HG03442 (cell line): ENCODE results near the gene RANBP17.
A peak's percentile ranks its signal among the peaks of the same experiment; 100 is the strongest.
"Not testable (repeated sequence)": the region's sequence is repeated elsewhere in the genome, so short reads cannot be mapped to it uniquely, and the experiment has no call there.

Experiments
- ATAC-seq: cut with Tn5 transposase; IDR thresholded peaks from one replicate; pipeline ENCODE4 v1.9.1; 2021; ENCODE audit warnings: mild to moderate bottlenecking, moderate library complexity; ENCODE audit not compliant: unreplicated experiment

Gene RANBP17

GRCh38 chr5:171143926-171144325, 282.1 kb downstream of the RANBP17 start:
- ATAC-seq = no peak

- ATAC-seq = peak; percentile 80
Measured at GRCh38 chr5:171149333-171149732, 287.5 kb downstream of the RANBP17 start.

DNA sequence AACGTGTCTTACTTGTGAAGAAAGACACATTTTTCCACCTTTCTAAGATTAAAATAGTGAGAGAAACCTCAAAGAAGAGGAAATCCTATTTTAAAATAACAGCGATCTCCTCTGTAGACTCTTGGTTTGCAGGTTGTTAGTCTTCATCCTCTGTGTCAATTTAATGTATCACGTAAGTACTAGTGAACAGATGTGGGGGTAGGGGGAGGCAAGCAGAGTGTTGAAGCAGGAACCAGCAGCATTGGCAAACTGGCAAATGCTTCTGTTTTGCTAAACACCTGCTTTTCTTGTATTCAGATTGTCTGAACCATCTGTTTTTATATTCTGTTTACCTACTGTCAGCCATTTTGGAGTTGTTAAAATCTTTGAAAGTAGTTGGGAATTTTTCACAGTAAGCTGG, 288.0 kb downstream of the RANBP17 start:
- ATAC-seq = no peak

DNA sequence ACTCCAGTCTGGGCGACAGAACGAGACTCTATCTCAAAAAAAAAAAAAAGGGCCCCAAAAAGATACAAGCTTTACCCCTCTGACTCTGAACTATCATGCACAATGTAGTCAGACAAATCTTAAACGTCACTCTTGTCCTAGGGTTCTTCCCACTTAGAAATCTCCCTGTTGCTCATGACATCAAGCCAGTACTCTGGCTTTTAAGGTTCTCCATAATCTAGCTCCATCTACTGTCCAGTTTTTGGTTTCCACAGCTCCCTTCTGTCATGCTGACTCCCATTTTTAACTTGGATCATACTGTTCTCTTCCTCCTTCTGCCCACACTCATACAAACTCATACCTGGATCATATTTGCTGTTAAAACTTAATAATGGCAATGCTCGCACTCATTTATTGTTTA, 290.6 kb downstream of the RANBP17 start:
- ATAC-seq = no peak

DNA sequence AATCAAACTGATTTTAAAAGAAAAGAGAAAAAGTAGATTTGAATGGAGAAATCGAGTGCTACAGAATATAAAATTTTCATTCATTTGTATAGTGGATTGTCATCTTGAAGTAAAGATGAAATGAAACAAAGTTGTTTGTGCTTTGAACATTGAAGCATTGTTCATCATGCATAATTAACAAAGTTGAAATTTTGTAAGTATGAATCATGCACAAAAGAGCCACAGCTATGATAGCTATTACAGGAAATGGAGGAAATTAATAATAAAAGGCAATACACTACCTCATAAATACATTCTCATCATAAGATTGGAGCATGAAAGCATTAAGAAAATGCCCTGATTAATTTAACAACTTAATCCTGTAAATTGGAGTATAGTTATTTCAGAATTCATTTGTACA, 293.8 kb downstream of the RANBP17 start:
- ATAC-seq = no peak

- no peak for ATAC-seq
Measured at GRCh38 chr5:171157276-171157675, 295.5 kb downstream of the RANBP17 start.

GRCh38 chr5:171157775-171158174, 296.0 kb downstream of the RANBP17 start:
- ATAC-seq = no peak

GRCh38 chr5:171158581-171158980, 296.8 kb downstream of the RANBP17 start:
- no peak for ATAC-seq

DNA sequence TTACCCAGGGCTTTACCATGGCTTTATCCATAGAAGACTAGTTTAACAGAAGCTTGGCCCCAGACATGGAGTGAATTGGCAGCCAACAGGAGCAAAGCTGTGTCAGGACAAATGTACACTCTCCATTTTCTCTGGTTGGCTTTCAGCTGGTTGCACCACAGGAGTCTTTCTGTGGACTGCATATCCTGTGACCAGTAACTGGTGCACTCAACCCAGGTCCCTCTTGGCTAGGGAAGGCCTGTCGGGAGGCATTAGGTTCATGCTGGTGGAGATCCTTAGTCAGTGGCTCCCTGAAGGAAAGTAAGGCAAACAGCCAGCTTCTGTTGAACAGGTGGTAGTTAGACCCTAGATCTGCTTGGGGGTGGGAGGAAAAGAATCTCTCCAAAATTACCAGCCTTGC, 300.3 kb downstream of the RANBP17 start:
- no peak for ATAC-seq

DNA sequence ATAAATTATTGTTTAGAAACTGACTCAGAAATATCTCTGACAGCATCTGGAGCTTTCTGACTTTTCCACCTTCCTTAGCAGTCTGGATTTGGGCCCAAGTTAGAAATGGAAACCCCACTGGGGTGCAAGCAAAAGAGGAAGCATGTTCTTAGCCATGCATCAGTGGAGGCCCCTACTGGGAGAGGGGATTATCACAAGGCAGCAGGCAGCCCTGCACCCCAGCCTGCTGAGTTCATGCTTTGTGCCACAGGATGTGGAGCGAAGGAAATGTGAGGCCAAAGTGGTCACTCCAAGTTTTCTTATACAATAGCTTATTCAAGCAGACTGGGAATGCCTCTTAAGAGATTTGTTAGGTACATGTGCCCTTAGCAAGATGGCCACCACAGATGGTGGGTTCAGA, 300.8 kb downstream of the RANBP17 start:
- no peak for ATAC-seq

DNA sequence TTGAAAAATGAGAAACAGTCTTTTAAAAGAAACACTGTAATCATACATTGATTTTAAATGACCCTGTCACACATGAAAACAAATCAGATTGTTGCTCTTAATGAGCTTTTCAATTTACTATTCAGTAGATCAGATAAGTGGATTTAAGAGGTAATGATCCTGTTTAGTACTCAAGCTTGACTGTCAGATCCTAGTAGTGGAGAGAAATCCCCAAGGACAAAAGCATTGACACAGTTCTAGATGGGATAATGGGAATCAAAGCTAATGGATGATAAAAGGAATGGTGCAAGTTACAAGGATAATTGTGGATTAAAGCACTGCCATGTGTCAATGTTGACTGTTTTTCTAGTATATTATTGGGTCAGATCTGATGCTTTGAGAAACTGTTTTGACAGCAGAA, 304.9 kb downstream of the RANBP17 start:
- ATAC-seq = no peak

- ATAC-seq = no peak
Measured at GRCh38 chr5:171168171-171168570, 306.4 kb downstream of the RANBP17 start.

DNA sequence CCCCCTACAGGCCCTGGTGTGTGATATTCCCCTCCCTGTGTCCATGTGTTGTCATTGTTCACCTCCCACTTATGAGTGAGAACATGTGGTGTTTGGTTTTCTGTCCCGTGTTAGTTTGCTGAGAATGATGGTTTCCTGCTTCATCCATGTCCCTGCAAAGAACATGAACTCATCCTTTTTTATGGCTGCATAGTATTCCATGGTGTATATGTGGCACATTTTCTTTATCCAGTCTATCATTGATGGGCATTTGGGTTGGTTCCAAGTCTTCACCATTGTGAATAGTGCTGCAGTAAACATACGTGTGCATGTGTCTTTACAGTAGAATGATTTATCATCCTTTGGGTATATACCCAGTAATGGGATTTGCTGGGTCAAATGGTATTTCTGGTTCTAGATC, 313.1 kb downstream of the RANBP17 start:
- ATAC-seq = not testable (repeated sequence)

- ATAC-seq = no peak
Measured at GRCh38 chr5:171175746-171176145, 313.9 kb downstream of the RANBP17 start.

DNA sequence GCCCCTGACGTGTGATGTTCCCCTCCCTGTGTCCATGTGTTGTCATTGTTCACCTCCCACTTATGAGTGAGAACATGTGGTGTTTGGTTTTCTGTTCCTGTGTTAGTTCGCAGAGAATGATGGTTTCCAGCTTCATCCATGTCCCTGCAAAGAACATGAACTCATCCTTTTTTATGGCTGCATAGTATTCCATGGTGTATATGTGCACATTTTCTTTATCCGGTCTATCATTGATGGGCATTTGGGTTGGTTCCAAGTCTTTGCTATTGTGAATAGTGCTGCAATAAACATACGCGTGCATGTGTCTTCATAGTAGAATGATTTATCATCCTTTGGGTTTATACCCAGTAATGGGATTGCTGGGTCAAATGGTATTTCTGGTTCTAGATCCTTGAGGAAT, 316.4 kb downstream of the RANBP17 start:
- ATAC-seq = not testable (repeated sequence)

GRCh38 chr5:171188016-171188415, 326.2 kb downstream of the RANBP17 start:
- no peak for ATAC-seq

DNA sequence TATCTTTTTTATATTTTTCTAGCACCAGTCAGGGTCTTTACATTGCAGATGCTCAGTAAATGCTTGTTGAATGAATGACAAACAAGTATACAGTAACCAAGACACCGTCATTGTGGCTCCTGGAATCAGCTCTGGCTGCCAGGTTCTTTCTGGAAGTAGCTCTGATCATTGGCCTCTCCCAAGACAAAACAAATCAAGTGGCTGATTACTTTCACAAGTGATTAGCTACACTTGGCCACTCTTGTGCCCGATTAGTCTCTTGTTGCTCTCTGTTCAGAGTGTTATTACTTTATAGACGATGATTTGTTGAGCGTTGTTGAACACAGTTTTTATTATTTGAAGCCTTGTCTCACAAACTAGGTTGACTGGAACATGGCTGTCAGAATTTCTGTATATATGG, 327.6 kb downstream of the RANBP17 start:
- no peak for ATAC-seq

DNA sequence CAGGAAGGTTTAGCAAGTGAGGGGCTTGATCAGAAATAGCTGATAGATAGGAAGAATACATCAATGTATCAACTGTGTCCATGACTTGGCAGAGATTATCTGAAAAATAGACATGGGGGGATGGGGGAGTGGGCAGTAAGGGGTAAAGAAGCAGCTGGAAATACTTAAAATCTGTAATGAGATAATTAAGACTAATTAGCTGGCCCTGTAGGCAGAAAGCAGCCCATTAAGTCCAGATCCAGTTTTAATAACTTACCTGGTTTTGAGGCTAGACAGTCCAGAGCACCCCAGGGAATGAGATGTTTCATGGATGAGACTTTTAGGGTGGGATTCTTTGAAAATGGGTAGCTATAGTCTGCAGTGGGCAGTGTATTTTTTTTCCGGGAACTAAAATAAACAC, 330.3 kb downstream of the RANBP17 start:
- no peak for ATAC-seq

DNA sequence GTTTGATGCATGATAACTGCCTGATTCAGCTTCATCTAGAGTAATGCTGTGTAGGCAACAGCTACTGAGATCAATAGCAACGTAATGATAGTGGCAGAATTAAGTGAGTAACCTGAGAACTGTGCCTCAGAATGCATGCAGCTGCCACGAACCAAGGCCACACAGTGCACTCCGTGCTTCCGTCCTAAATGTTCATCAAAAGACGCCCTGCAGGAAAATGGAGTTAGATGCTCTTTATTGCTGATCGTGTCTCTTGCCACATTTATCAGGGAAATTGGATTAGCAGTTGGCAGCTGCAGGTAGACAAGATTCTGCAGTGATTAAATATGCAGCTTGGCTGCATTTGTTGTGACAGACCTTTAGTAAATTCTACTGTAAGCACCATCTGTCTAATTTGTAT, 339.5 kb downstream of the RANBP17 start:
- no peak for ATAC-seq

- ATAC-seq = no peak
Measured at GRCh38 chr5:171205375-171205774, 343.6 kb downstream of the RANBP17 start.

DNA sequence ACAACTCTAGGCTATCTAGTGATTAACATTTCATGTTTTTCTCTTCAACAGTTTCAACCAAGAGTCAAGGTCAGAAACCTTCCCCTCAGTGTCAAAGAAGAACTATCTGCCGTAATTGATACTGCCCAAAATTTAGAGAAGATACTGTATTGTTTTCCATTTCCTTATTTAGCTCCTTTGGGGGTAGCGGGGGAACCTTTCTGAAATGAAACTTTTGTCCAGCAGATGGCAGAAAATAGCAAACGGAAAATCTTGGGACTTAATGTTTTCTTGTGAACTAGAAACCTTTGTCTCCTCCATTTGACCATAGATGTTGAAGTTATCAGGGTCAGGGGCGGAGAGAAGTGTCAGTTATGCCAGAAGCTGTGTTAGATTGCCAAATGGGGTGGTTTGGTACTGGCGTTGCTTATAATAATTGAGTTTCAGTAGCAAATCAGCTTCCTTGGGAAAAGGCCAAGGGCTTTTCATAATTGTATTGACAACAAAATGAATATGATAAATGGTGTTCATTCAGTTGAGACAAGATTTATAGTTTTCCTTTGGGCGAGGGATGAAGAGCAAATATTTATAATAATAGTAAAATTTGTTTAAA, 345.5 kb downstream of the RANBP17 start:
- ATAC-seq = no peak

DNA sequence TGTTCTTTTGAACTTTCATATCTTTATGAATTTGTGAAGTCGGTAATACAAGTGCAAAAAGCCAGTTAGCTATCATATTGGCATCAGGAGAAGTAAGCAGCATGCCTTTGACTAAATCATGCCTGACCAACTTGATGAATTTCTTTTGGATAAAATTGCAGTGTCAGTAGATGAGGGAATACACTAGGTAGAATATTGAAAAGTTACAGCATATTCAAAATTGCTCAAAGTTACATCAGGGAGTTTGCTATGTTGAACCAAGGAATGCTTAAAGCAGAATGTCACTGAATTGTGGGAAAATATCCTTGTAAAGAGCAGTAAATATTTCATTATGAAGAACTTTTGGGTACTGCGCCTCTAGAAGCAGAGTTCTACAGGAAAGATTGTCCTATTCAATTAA, 360.1 kb downstream of the RANBP17 start:
- ATAC-seq = no peak

- ATAC-seq = no peak
Measured at GRCh38 chr5:171223927-171224326, 362.1 kb downstream of the RANBP17 start.
